K562 (cell line): ENCODE data around the gene FBLIM1. TPM values are rescaled to one million over a fixed set of nuclear protein-coding genes. Genes with fewer than 3 reads are reported as not detected.

Source experiments
- ATAC-seq: fragments of 200-7000 bp; cut with Tn5 transposase; 3 replicates; pipeline ENCODE4 v1.9.1; 2020; ENCODE audit warnings: moderate library complexity
- BruUV-seq: library from RNA; stranded (reverse); fragments of 400-500 nt; replicated peaks from 2 replicates; lab custom pipeline; 2021; lab: Mats Ljungman, UMichigan
- CTCF ChIA-PET: fragments of 300-600 bp; formaldehyde crosslinking; extraction: SDS; loops from one replicate; lab custom pipeline; 2021; ENCODE audit warnings: low intra/inter-chr PET ratio; lab: Yijun Ruan, JAX
- POLR2A ChIA-PET: fragments of 300-600, 350-650 bp; sonication (Branson Sonifier 250); formaldehyde crosslinking; extraction: SDS; loops from one replicate; lab custom pipeline; 2021; ENCODE audit warnings: antibody characterized with exemption, inconsistent platforms; lab: Yijun Ruan, JAX
- DNase-seq, 4 experiments: peaks; one replicate each; pipeline versions ENCODE4 v3.0.0 to v3.0.0-alpha.2; 2011 to 2018; ENCODE audit warnings: low spot score in 3 of 4, mixed read lengths in 3 of 4; ENCODE audit errors: extremely low read depth in 1 of 4
- FAIRE-seq: peaks from 2 replicates; lab custom pipeline; 2011; peaks lifted over from hg19 to GRCh38; lab: Jason Lieb, UNC
- H2AFZ ChIP-seq: 2 replicates; pipeline ENCODE4 v1.6.0; 2011; ENCODE audit warnings: low read depth, low read length, control low read depth, inconsistent platforms
- H3K27ac ChIP-seq: fragments of 200-600 bp; 3 replicates; pipeline ENCODE4 v1.8.0; 2011; ENCODE audit warnings: low read depth, mild to moderate bottlenecking, control low read depth, inconsistent platforms, low read length, moderate library complexity, mixed read lengths; ENCODE audit errors: extremely low read depth
- H3K27me3 ChIP-seq, 2 experiments: fragments of 300-600 bp in 1 of 2; 2 replicates in 1 of 2; 3 replicates in 1 of 2; pipeline versions ENCODE4 v1.6.0 to v1.8.0; 2011; ENCODE audit warnings: inconsistent platforms in 2 of 2, low read length in 2 of 2, mild to moderate bottlenecking in 1 of 2, mixed read lengths in 1 of 2, moderate library complexity in 1 of 2; ENCODE audit not compliant: control insufficient read depth in 2 of 2, insufficient read depth in 2 of 2
- H3K36me3 ChIP-seq: fragments of 300-600 bp; 3 replicates; pipeline ENCODE4 v1.8.0; 2011; ENCODE audit warnings: mild to moderate bottlenecking, low read length, inconsistent platforms; ENCODE audit not compliant: control insufficient read depth, insufficient read depth
- H3K4me1 ChIP-seq, 2 experiments: fragments of 200-600 bp in 1 of 2; replicated peaks in 1 of 2; 2 replicates in 1 of 2; 3 replicates in 1 of 2; pipeline versions ENCODE4 v1.5.1 to v1.8.0; 2011; ENCODE audit warnings: inconsistent platforms in 2 of 2, low read length in 2 of 2, mild to moderate bottlenecking in 1 of 2, mixed read lengths in 1 of 2, moderate library complexity in 1 of 2; ENCODE audit not compliant: control insufficient read depth in 2 of 2, insufficient read depth in 2 of 2
- H3K4me2 ChIP-seq: 2 replicates; pipeline ENCODE4 v1.6.1; 2011; ENCODE audit warnings: low read length, control low read depth, inconsistent platforms, mixed read lengths; ENCODE audit not compliant: insufficient read depth
- H3K4me3 ChIP-seq: fragments of 200-600 bp; sonication (generic), shearing (Covaris generic); 2 replicates; pipeline ENCODE4 v1.5.1; 2016; ENCODE audit warnings: control low read depth, inconsistent platforms
- H3K79me2 ChIP-seq: fragments of 200-600 bp; 3 replicates; pipeline ENCODE4 v1.8.0; 2011; ENCODE audit warnings: low read length, inconsistent platforms; ENCODE audit not compliant: control insufficient read depth, insufficient read depth
- H3K9ac ChIP-seq, 2 experiments: 2 replicates each; pipeline versions ENCODE4 v1.6.0 to v1.6.1; 2011; ENCODE audit warnings: low read depth in 2 of 2, low read length in 2 of 2, control low read depth in 1 of 2, inconsistent platforms in 1 of 2, mild to moderate bottlenecking in 1 of 2, mixed read lengths in 1 of 2; ENCODE audit not compliant: insufficient read depth in 1 of 2
- H3K9me1 ChIP-seq: one replicate; pipeline ENCODE4 v1.6.0; 2011; ENCODE audit warnings: inconsistent platforms, mild to moderate bottlenecking, low read length, moderate library complexity; ENCODE audit not compliant: control insufficient read depth, insufficient read depth
- H3K9me3 ChIP-seq: replicated peaks from 2 replicates; pipeline ENCODE4 v1.5.1; 2011; ENCODE audit warnings: low read depth, low read length, inconsistent platforms; ENCODE audit not compliant: control insufficient read depth, insufficient read depth
- H4K20me1 ChIP-seq: replicated peaks from 2 replicates; pipeline ENCODE4 v1.6.1; 2011; ENCODE audit warnings: low read length, inconsistent platforms, mixed read lengths; ENCODE audit not compliant: control insufficient read depth, insufficient read depth
- TOE1 ChIP-seq, 2 experiments: fragments of 450-650 bp in 1 of 2; sonication (generic) in 1 of 2; formaldehyde crosslinking in 1 of 2; IDR thresholded peaks; 2 replicates each; pipeline versions ENCODE4 v1.7.1 to v1.8.0; 2016 to 2022; ENCODE audit warnings: borderline replicate concordance in 2 of 2, mild to moderate bottlenecking in 2 of 2, antibody characterized with exemption in 1 of 2, inconsistent platforms in 1 of 2, low read depth in 1 of 2, missing genetic modification reagents in 1 of 2, moderate library complexity in 1 of 2
- WGBS: fragments of 100-300 bp; shearing (Covaris generic); methylation state at CpG from one replicate; pipeline ENCODE4 v1.1.6; 2016; ENCODE audit warnings: low coverage, mixed read lengths; ENCODE audit not compliant: insufficient coverage; ENCODE audit errors: missing lambda C conversion rate; 5-methylcytosine and 5-hydroxymethylcytosine counted together
- in situ Hi-C: fragments of 300-500 bp; cut with MboI; formaldehyde crosslinking; loops from 4 replicates; pipeline ENCODE4 v1.15.0; 2018; ENCODE audit warnings: inconsistent platforms, mixed read lengths
- intact Hi-C: fragments of 100-400 bp; cut with micrococcal nuclease; formaldehyde crosslinking; loops from 2 replicates; pipeline ENCODE4 v1.14.2; 2022
- polyA plus RNA-seq, 8 experiments: library from polyadenylated mRNA; depleted of rRNA in 4 of 8; stranded (reverse) in 5 of 8; unstranded in 3 of 8; fragments of >200 nt; fragmentation: Nextera tagmentation in 2 of 8; fragmentation: Illumina TruSeq in 1 of 8; extraction: Ambion mirVana in 2 of 8; extraction: Trizol in 1 of 8; gene quantifications; 2 replicates each; pipeline versions ENCODE4 v1.2.1 to v1.2.3, GENCODE V29; 2011 to 2014; ENCODE audit warnings: inconsistent platforms in 1 of 8, missing spikeins in 1 of 8
- total RNA-seq, 7 experiments: library from RNA; depleted of rRNA in 6 of 7; stranded (reverse); fragments of >200 nt in 6 of 7; fragmentation: Illumina TruSeq in 2 of 7; extraction: Trizol in 2 of 7; gene quantifications; 2 replicates each; pipeline versions ENCODE4 v1.2.1 to v1.2.3, GENCODE V29; 2011 to 2021; ENCODE audit warnings: low replicate concordance in 1 of 7
- TF ChIP-seq, protein P1 (sequence below): IDR thresholded peaks from 2 replicates; pipeline ENCODE4 v1.6.1; 2011; ENCODE audit warnings: borderline replicate concordance, low read depth, mild to moderate bottlenecking, moderate library complexity, low read length; ENCODE audit not compliant: insufficient read depth, poor library complexity, severe bottlenecking
- TF ChIP-seq, protein P2 (sequence below): fragments of 250-450 bp; sonication (Bioruptor Pico); IDR thresholded peaks from 2 replicates; pipeline ENCODE4 v1.4.0; 2020; ENCODE audit warnings: mild to moderate bottlenecking, moderate library complexity

The FBLIM1 gene
- total and polyA plus RNA-seq, 9 of the 15 experiments (the other 6 are each of a cell fraction or from before 2014, with no cell fraction given) = 0.14 to 0.24 TPM; not detected in 7

DNA sequence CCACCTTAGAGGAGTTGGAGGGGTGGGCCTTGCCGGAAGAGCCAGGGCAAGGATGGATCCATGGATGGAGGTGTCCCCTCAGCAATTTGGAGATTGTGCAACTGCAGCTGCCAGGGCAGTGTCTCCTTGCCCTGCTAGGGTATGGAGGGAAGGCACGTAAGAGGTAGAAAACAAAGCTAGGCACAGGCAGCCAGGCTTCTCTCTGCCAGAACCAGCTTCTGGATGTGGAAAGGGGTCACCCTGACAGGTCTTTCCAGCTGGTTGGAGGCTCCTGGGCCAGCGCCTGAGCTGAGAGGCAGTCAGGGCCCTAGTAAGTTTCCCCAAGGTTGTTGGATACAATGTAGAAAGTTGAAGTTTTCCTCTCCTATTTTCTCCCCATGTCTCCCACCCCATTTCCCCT, 37.7 kb upstream of the FBLIM1 start:
- Histone ChIP-seq H3K4me3 (no peak overlapping the region), H3K27me3 (no peaks in the 10 kb centered on the region), H3K9me3 (no peaks in the 10 kb centered on the region), H3K79me2 (no peaks in the 10 kb centered on the region), H3K4me1 (peaks cover 0 to 9% of the 10 kb centered on the region in 2 experiments; a peak in 1 of 5 replicates), H3K9ac (peak overlapping the region in 1 of 2 experiments; percentile 59; a peak in 1 of 4 replicates), H3K9me1 (no peaks in the 10 kb centered on the region), H3K4me2 (no peak overlapping the region), H4K20me1 (no peaks in the 10 kb centered on the region; the same call in 1 of the 2 replicates), H3K27ac (no peak overlapping the region), H3K36me3 (peaks cover 77% of the 10 kb centered on the region), H2AFZ (no peak overlapping the region)
- no TSS peak for BruUV-seq
- no peak for ATAC-seq
- intact Hi-C loops (no loop called here), in situ Hi-C loops (no loop called here)
- ChIA-PET POLR2A (interaction anchor here (0.6 to 1.8 kb wide), 4 partner anchors 10 to 80 kb away, joined by 3 to 4 read pairs (median 3); no protein-coding TSS in a partner anchor), CTCF (no interaction called here)
- 96% methylated on average over 3 of the region's 3 CpGs for WGBS
- DNase-seq = no peak
- TF ChIP-seq, protein P1, sequence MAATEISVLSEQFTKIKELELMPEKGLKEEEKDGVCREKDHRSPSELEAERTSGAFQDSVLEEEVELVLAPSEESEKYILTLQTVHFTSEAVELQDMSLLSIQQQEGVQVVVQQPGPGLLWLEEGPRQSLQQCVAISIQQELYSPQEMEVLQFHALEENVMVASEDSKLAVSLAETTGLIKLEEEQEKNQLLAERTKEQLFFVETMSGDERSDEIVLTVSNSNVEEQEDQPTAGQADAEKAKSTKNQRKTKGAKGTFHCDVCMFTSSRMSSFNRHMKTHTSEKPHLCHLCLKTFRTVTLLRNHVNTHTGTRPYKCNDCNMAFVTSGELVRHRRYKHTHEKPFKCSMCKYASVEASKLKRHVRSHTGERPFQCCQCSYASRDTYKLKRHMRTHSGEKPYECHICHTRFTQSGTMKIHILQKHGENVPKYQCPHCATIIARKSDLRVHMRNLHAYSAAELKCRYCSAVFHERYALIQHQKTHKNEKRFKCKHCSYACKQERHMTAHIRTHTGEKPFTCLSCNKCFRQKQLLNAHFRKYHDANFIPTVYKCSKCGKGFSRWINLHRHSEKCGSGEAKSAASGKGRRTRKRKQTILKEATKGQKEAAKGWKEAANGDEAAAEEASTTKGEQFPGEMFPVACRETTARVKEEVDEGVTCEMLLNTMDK = no peak
- TF ChIP-seq, protein P2, sequence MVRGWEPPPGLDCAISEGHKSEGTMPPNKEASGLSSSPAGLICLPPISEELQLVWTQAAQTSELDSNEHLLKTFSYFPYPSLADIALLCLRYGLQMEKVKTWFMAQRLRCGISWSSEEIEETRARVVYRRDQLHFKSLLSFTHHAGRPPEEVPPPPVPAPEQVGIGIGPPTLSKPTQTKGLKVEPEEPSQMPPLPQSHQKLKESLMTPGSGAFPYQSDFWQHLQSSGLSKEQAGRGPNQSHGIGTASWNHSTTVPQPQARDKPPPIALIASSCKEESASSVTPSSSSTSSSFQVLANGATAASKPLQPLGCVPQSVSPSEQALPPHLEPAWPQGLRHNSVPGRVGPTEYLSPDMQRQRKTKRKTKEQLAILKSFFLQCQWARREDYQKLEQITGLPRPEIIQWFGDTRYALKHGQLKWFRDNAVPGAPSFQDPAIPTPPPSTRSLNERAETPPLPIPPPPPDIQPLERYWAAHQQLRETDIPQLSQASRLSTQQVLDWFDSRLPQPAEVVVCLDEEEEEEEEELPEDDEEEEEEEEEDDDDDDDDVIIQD (CRISPR knock-in tag) = no peak
- no peak for TF ChIP-seq TOE1 (IDR thresholded peaks at IDR 0.05; ENCODE audit: borderline replicate concordance)
- no peak for TF ChIP-seq TOE1 (CRISPR knock-in tag; IDR thresholded peaks at IDR 0.05; ENCODE audit: borderline replicate concordance, low read depth)
- no peak for FAIRE-seq
